T-cell (primary cell): Measurements from ENCODE around the gene ASB18. TPM values are rescaled to one million over a fixed set of nuclear protein-coding genes. Genes with fewer than 3 reads are reported as not detected.
A peak's percentile ranks its signal among the peaks of the same experiment; 100 is the strongest.

Source experiments
- ATAC-seq, 4 experiments: fragments of 200-7000 bp in 3 of 4; fragments of 150-1000 bp in 1 of 4; cut with Tn5 transposase; replicated peaks in 1 of 4; 1 replicate in 3 of 4; 2 replicates in 1 of 4; pipeline ENCODE4 v1.10.0; 2021; ENCODE audit warnings: moderate library complexity in 3 of 4, mild to moderate bottlenecking in 2 of 4, moderate number of reproducible peaks in 1 of 4
- CTCF ChIA-PET, 2 donors: fragments of 300-600 bp; sonication (Branson Sonifier 250); formaldehyde crosslinking; loops; one replicate each; lab custom pipeline; 2022; ENCODE audit warnings: antibody characterized with exemption in 2 of 2; lab: Charles Lee
- POLR2A ChIA-PET, 2 donors: fragments of 300-600 bp; sonication (Branson Sonifier 250); formaldehyde crosslinking; loops; one replicate each; lab custom pipeline; 2022; ENCODE audit warnings: antibody characterized with exemption in 2 of 2; lab: Charles Lee
- DNase-seq, 35 experiments: peaks; one replicate each; pipeline versions ENCODE4 v3.0.0 to v3.0.0-alpha.2; 2013 to 2023
- H3K27ac ChIP-seq: one replicate; pipeline ENCODE4 v1.5.1; 2013; ENCODE audit warnings: low read length
- H3K27me3 ChIP-seq, 2 experiments: replicated peaks in 1 of 2; 1 replicate in 1 of 2; 2 replicates in 1 of 2; pipeline versions ENCODE4 v1.6.1 to v1.7.0; 2013; ENCODE audit warnings: low read length in 1 of 2, mixed read lengths in 1 of 2; ENCODE audit not compliant: control insufficient read depth in 2 of 2, insufficient read depth in 2 of 2; ENCODE audit errors: extremely low read depth in 1 of 2
- H3K36me3 ChIP-seq, 2 donors: 1 replicate in 1 of 2; 2 replicates in 1 of 2; pipeline versions ENCODE4 v1.6.1 to v1.7.0; 2013; ENCODE audit warnings: low read length in 1 of 2; ENCODE audit not compliant: control insufficient read depth in 2 of 2, insufficient read depth in 1 of 2; ENCODE audit errors: extremely low read depth in 1 of 2
- H3K4me1 ChIP-seq, 2 experiments: 1 replicate in 1 of 2; 2 replicates in 1 of 2; pipeline versions ENCODE4 v1.6.1 to v1.7.0; 2013; ENCODE audit warnings: low read length in 2 of 2, mixed read lengths in 1 of 2; ENCODE audit not compliant: insufficient read depth in 2 of 2, control insufficient read depth in 1 of 2; ENCODE audit errors: extremely low read depth in 1 of 2
- H3K4me3 ChIP-seq, 2 donors: 1 replicate in 1 of 2; 2 replicates in 1 of 2; pipeline versions ENCODE4 v1.5.1 to v1.7.0; 2013; ENCODE audit warnings: mild to moderate bottlenecking in 2 of 2, low read length in 1 of 2, moderate library complexity in 1 of 2; ENCODE audit not compliant: control insufficient read depth in 1 of 2; ENCODE audit errors: extremely low read depth in 1 of 2
- H3K9me3 ChIP-seq: 2 replicates; pipeline ENCODE4 v1.7.0; 2013
- H3K27ac Mint-ChIP-seq, 2 donors: one replicate each; pipeline ENCODE4 v1.8.0; 2020 to 2021; ENCODE audit warnings: mild to moderate bottlenecking in 2 of 2, mixed read lengths in 2 of 2
- H3K27me3 Mint-ChIP-seq, 2 donors: one replicate each; pipeline ENCODE4 v1.8.0; 2021 to 2022; ENCODE audit warnings: mixed read lengths in 2 of 2
- H3K36me3 Mint-ChIP-seq: one replicate; pipeline ENCODE4 v1.8.0; 2021; ENCODE audit warnings: mixed read lengths
- H3K4me1 Mint-ChIP-seq, 3 donors: one replicate each; pipeline ENCODE4 v1.8.0; 2020 to 2022; ENCODE audit warnings: mixed read lengths in 3 of 3, mild to moderate bottlenecking in 1 of 3
- H3K4me3 Mint-ChIP-seq, 3 donors: one replicate each; pipeline ENCODE4 v1.8.0; 2020 to 2022; ENCODE audit warnings: mild to moderate bottlenecking in 3 of 3, mixed read lengths in 3 of 3, moderate library complexity in 3 of 3
- H3K9me3 Mint-ChIP-seq, 3 donors: one replicate each; pipeline ENCODE4 v1.8.0; 2020 to 2022; ENCODE audit warnings: mixed read lengths in 3 of 3
- WGBS: methylation state at CpG from one replicate; pipeline ENCODE4 v1.1.5; 2013; ENCODE audit warnings: missing lambda C conversion rate; ENCODE audit not compliant: insufficient coverage; 5-methylcytosine and 5-hydroxymethylcytosine counted together
- total RNA-seq, 35 experiments: library from RNA in 6 of 35; stranded (reverse) in 6 of 35; fragments of 120-200 nt in 1 of 35; gene quantifications; one replicate each; pipeline versions ENCODE4 v1.2.1 to v1.2.4 and lab custom pipeline; 2013 to 2026

The ASB18 gene
- total RNA-seq, 5 donors from 2014 or later (not counting 1 experiment from before 2014, with no cell fraction given), result not detected

DNA sequence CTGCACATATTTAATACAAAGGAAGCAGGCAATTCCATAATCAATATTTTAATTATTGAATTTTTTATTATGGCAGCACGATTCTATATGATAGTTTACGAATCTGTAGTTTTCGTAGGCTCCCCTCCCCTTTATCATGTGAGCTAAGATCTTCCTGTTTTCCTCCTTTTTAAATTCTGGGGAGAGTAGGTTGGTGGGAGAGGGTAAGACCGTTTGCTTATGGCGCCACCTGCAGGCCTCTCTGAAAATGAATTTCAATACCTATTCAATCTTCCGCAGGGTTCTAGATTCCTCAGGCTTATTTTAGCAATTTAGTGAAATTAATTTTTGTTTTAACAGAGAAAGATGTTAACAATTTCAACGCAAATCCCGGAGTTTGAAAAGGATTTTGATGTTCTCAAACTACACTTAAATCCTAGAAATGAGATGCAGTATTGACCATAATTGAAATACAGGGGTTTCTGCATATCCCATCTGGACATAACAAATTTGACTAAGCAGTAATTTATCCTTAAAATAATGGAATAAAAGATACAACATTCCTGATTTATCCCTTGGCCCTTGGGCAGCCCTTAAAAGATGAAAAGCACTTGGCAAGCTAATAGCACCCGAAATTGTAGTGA lies 83.3 kb downstream of the ASB18 start:
- Mint-ChIP-seq H3K4me3 (no peak overlapping the region), H3K27me3 (peaks cover 69 to 84% of the 10 kb centered on the region in 2 donors)

DNA sequence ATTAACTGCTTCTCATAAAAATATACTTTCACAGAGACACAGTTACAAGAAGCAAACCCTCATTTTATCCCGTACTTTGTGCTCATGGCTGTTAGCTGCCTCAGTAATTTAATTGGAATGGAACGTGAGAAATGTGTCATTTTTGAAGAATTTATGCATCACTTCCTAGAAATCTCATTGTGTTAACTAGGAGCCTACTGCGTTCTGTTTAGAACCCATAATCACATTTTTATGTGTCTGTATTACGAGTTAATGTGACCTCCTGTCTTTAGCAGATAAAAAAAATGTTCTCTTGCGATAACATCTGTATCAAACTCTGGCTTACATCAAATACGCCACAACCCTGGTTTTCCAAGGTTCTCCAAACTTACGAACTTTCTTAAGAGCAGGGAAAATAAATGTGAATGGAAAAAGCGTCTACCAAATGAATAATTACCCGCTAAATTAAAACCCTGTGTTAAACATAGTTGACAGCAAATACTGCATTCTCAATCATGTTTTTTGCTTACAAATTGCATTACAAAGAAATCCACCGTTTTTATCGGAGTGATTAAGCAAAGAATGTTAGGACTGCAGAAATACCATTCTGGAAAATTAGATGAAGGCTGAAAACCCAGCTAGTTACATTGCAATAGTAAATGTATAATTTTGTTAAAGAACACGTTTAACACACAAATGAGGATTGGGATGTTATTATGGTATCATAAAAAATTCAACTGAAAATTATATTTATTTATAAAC lies 84.0 kb downstream of the ASB18 start:
- H3K27me3 Mint-ChIP-seq, result peaks cover 67 to 82% of the 10 kb centered on the region in 2 donors

More for the DNA sequence above, 83.3 kb downstream of the ASB18 start:
- Mint-ChIP-seq H3K36me3 (no peaks in the 10 kb centered on the region), H3K4me1 (peaks cover 7 to 15% (median 9%) of the 10 kb centered on the region in 3 donors), H3K9me3 (no peaks in the 10 kb centered on the region), H3K27ac (peak overlapping the region in 1 of 2 donors; percentile 29)
- ATAC-seq (no peak), DNase-seq (peak in 6 of 35 experiments; percentile 7 to 50 (median 16))
- no peak overlapping the region for H3K4me3 ChIP-seq
- ChIA-PET CTCF (interaction anchor here in 1 of 2 donors (0.9 to 1.6 kb wide), 2 partner anchors 402 to 415 kb away, joined by 4 to 9 read pairs; no protein-coding TSS in a partner anchor), POLR2A (interaction anchor here in 1 of 2 donors (0.6 kb wide), 1 partner anchor 60 kb away, joined by 3 read pairs; no protein-coding TSS in a partner anchor)
- H3K9me3 ChIP-seq, result no peaks in the 10 kb centered on the region
- 100% methylated on average over 1 of the region's 9 CpGs for WGBS
- no peaks in the 10 kb centered on the region for H3K36me3 ChIP-seq
- H3K27ac ChIP-seq, result no peak overlapping the region
- peaks cover 0 to 16% of the 10 kb centered on the region in 2 experiments for H3K4me1 ChIP-seq
- peaks cover 8 to 66% of the 10 kb centered on the region in 2 experiments for H3K27me3 ChIP-seq

DNA sequence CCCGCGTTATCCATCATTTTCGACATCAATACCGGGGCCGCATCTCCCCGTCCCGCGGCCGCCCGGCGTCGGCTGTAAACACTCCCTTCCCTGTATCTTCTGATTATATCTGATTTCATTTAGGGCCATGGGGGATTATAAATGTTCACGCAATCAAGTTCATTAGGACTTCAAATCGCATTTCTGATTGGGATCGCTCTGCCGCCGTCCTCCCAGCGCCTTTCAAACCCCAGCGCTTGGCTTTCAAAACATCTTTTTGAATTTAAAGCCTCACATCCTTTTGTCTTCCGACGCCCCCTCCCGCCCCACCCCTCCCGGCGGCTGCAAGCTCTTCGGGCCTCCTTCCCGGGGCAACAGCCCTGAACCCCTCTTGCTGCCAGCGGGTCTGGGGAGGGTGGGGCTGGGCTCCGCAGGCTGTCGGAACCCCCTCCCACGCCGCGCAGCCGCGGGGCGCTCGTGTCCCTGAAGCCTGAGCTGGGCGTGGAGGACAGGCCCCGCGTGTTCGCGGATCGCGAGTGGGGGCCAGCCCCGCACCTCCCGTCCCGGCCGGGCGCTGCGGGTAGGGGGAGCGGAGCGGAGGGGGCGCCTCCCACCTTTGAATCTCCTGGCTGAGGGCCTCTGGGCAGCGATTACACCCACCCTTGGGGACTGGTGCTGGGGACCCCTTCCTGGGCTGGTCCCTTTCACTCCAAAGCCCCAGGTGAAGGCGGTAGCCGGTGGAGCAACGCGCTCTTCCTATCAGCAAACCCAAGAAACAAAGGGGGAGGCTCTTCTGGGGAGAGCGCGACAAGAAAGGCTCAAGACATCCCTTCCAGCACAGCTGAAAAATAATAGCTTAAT lies 84.8 kb downstream of the ASB18 start:
- peaks cover 11 to 66% of the 10 kb centered on the region in 2 experiments for H3K27me3 ChIP-seq
- H3K36me3 Mint-ChIP-seq, result no peaks in the 10 kb centered on the region
- no peak overlapping the region for H3K27ac Mint-ChIP-seq
- peak overlapping the region in 1 of 2 donors; percentile 40 for H3K4me3 ChIP-seq
- 13% methylated on average over 19 of the region's 59 CpGs for WGBS
- H3K27me3 Mint-ChIP-seq, result peaks cover 69 to 83% of the 10 kb centered on the region in 2 donors
- H3K9me3 Mint-ChIP-seq, result no peaks in the 10 kb centered on the region
- CTCF ChIA-PET, result interaction anchor here in 1 of 2 donors (1.0 to 1.6 kb wide), 2 partner anchors 400 to 414 kb away, joined by 5 to 9 read pairs; no protein-coding TSS in a partner anchor
- no peaks in the 10 kb centered on the region for H3K36me3 ChIP-seq
- no peak overlapping the region for H3K27ac ChIP-seq
- H3K4me3 Mint-ChIP-seq, result peak overlapping the region in 1 of 3 donors; percentile 46
- ATAC-seq (no peak), DNase-seq (no peak)
- H3K4me1 ChIP-seq, result peaks cover 0 to 16% of the 10 kb centered on the region in 2 experiments
- H3K9me3 ChIP-seq, result no peaks in the 10 kb centered on the region
- POLR2A ChIA-PET, result no interaction called here
- H3K4me1 Mint-ChIP-seq, result peaks cover 7 to 15% (median 9%) of the 10 kb centered on the region in 3 donors

More for the DNA sequence above, 84.0 kb downstream of the ASB18 start:
- ChIA-PET CTCF (interaction anchor here in 1 of 2 donors (0.9 to 1.6 kb wide), 3 partner anchors 401 to 414 kb away, joined by 4 to 9 read pairs (median 5); no protein-coding TSS in a partner anchor), POLR2A (no interaction called here)
- H3K9me3 ChIP-seq, result no peaks in the 10 kb centered on the region
- no peak for ATAC-seq
- H3K36me3 Mint-ChIP-seq, result no peaks in the 10 kb centered on the region
- H3K36me3 ChIP-seq, result no peaks in the 10 kb centered on the region
- peaks cover 8 to 68% of the 10 kb centered on the region in 2 experiments for H3K27me3 ChIP-seq
- peaks cover 7 to 15% (median 9%) of the 10 kb centered on the region in 3 donors for H3K4me1 Mint-ChIP-seq
- no peak for DNase-seq
- peak overlapping the region in 1 of 2 donors; percentile 43 for H3K27ac Mint-ChIP-seq
- no CpG with 5 or more reads among the region's 12 CpGs for WGBS
- no peaks in the 10 kb centered on the region for H3K9me3 Mint-ChIP-seq
- H3K4me3 Mint-ChIP-seq, result peak overlapping the region in 1 of 3 donors; percentile 46
- peaks cover 0 to 16% of the 10 kb centered on the region in 2 experiments for H3K4me1 ChIP-seq
- no peak overlapping the region for H3K27ac ChIP-seq
- no peak overlapping the region for H3K4me3 ChIP-seq

DNA sequence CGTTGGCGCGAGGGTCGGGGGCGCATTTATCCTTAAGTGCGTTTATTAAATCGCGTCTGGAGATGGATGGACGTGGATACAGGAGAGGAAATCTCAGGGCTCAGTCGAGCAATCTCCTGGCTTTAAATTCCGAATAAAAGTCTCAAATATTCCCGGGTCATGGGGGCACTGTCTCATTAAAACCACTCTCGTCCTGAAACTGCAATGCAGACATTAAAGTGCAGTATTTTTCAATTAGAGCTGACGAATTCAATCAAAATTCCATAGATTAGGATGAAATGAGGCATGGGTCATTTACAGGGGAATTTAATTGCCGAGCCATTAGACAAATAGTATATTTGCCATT lies 85.3 kb downstream of the ASB18 start:
- Mint-ChIP-seq H3K4me3 (no peak overlapping the region), H3K27ac (no peak overlapping the region), H3K9me3 (no peaks in the 10 kb centered on the region), H3K4me1 (peaks cover 9 to 15% (median 12%) of the 10 kb centered on the region in 3 donors), H3K36me3 (no peaks in the 10 kb centered on the region), H3K27me3 (peaks cover 70 to 84% of the 10 kb centered on the region in 2 donors)
- ATAC-seq (no peak), DNase-seq (no peak)
- peaks cover 0 to 16% of the 10 kb centered on the region in 2 experiments for H3K4me1 ChIP-seq
- H3K36me3 ChIP-seq, result no peaks in the 10 kb centered on the region
- no peaks in the 10 kb centered on the region for H3K9me3 ChIP-seq
- CTCF ChIA-PET, result interaction anchor here in 1 of 2 donors (0.7 to 1.6 kb wide), 3 partner anchors 393 to 413 kb away, joined by 4 to 8 read pairs (median 5); no protein-coding TSS in a partner anchor
- POLR2A ChIA-PET, result no interaction called here
- peaks cover 14 to 65% of the 10 kb centered on the region in 2 experiments for H3K27me3 ChIP-seq
- H3K4me3 ChIP-seq, result peak overlapping the region in 1 of 2 donors; percentile 40
- H3K27ac ChIP-seq, result no peak overlapping the region
- 3% methylated on average over 6 of the region's 15 CpGs for WGBS

DNA sequence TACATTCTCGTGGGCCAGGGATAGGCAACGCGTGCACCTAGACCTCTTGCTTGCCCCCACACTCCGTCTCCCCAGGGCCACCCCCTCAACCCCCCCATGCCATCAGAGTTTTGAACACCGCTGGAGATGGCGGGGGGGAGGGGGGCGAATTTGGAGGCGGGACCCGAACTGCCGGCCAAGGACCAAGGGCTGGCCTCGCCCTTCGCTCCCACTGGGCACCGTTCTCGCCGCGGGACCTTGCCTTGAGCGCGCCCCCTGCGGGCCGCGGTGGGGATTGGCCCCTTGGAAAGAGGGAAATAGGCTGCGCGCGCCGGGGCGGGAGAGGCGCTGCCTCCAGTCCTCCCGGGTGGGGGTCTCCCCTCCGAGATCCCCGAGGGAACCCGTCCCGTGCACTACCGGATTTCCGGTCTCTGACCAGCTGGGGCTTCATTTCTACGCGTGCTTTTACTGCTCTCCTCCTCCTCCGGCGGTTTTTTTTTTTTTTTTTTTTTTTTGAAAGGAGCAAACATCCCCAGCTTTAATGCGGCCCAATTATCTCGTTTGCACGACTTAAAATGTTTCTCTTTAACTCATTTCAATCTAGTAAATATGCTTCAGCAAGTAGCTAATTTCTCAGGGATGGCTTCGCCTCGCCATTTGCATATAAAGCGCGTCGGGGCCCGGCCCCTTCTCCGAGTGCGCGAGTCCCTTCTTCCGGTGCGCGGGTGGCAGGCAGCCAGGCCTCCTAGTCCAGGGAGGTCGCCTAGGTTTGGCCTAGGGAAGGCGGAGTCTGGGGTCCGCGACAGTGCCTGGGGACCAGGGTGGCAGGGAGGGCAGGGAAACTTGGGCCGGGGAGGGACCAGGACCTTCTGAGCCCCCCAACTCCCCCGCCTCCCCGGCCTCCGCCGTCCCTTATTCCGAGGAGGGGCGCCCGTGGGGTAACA lies 86.0 kb downstream of the ASB18 start:
- Mint-ChIP-seq H3K36me3 (no peaks in the 10 kb centered on the region), H3K9me3 (no peaks in the 10 kb centered on the region), H3K4me1 (peaks cover 9 to 15% (median 12%) of the 10 kb centered on the region in 3 donors), H3K27me3 (peaks cover 67 to 83% of the 10 kb centered on the region in 2 donors), H3K27ac (no peak overlapping the region), H3K4me3 (peak overlapping the region in 2 of 3 donors; percentile 17 to 39)
- DNase-seq (peak in 8 of 35 experiments; percentile 2 to 38 (median 13)), ATAC-seq (no peak)
- ChIA-PET CTCF (interaction anchor here in 1 of 2 donors (0.7 to 1.6 kb wide), 3 partner anchors 393 to 412 kb away, joined by 4 to 8 read pairs (median 5); no protein-coding TSS in a partner anchor), POLR2A (no interaction called here)
- Histone ChIP-seq H3K4me3 (peak overlapping the region; percentile 15 to 35), H3K27ac (no peak overlapping the region), H3K27me3 (peaks cover 15 to 68% of the 10 kb centered on the region in 2 experiments), H3K9me3 (no peaks in the 10 kb centered on the region), H3K36me3 (no peaks in the 10 kb centered on the region), H3K4me1 (peaks cover 0 to 16% of the 10 kb centered on the region in 2 experiments)
- WGBS, result 6% methylated on average over 46 of the region's 65 CpGs
